GM12878 (cell line): ENCODE measurements around the gene ADGRV1. TPM values are rescaled to one million over a fixed set of nuclear protein-coding genes. Genes with fewer than 3 reads are reported as not detected.

ENCODE experiments used
- ATAC-seq: fragments of 200-7000 bp; cut with Tn5 transposase; 3 replicates; pipeline ENCODE4 v1.9.1; 2020; ENCODE audit warnings: mild to moderate bottlenecking, moderate library complexity
- BruUV-seq: library from RNA; stranded (reverse); fragments of 400-500 nt; replicated peaks from 2 replicates; lab custom pipeline; 2021; lab: Mats Ljungman, UMichigan
- CTCF ChIA-PET: fragments of 300-600 bp; sonication (Branson Sonifier 250); formaldehyde crosslinking; extraction: SDS; loops from one replicate; lab custom pipeline; 2021; ENCODE audit warnings: inconsistent platforms; lab: Yijun Ruan, JAX
- POLR2A ChIA-PET: fragments of 350-600 bp; formaldehyde crosslinking; extraction: SDS; loops from one replicate; lab custom pipeline; 2021; ENCODE audit warnings: inconsistent platforms; lab: Charles Lee
- RAD21 ChIA-PET: fragments of 300-600 bp; sonication (Branson Sonifier 250); formaldehyde crosslinking; loops from one replicate; lab custom pipeline; 2023; ENCODE audit warnings: antibody characterized with exemption; ENCODE audit not compliant: unreplicated experiment; lab: Charles Lee
- SMC1A ChIA-PET: fragments of 300-600 bp; sonication (Branson Sonifier 250); formaldehyde crosslinking; loops from one replicate; lab custom pipeline; 2023; ENCODE audit not compliant: unreplicated experiment, uncharacterized antibody; lab: Charles Lee
- DNase-seq: peaks from one replicate; pipeline ENCODE4 v3.0.0-alpha.2; 2011; ENCODE audit warnings: low read depth, low spot score
- FAIRE-seq: peaks from 3 replicates; lab custom pipeline; 2011; peaks lifted over from hg19 to GRCh38; lab: Jason Lieb, UNC
- H2AFZ ChIP-seq: 2 replicates; pipeline ENCODE4 v1.6.0; 2011; ENCODE audit warnings: low read depth, low read length, control low read depth; ENCODE audit not compliant: control insufficient read depth
- H3K27ac ChIP-seq: 2 replicates; pipeline ENCODE4 v1.5.1; 2011; ENCODE audit warnings: control low read depth; ENCODE audit not compliant: control insufficient read depth, insufficient read depth
- H3K27me3 ChIP-seq, 2 experiments: replicated peaks in 1 of 2; 2 replicates each; pipeline versions ENCODE4 v1.6.0 to v1.6.1; 2011; ENCODE audit warnings: low read length in 1 of 2; ENCODE audit not compliant: control insufficient read depth in 2 of 2, insufficient read depth in 2 of 2
- H3K36me3 ChIP-seq, 2 experiments: 2 replicates each; pipeline ENCODE4 v1.5.1; 2011; ENCODE audit warnings: low read length in 1 of 2; ENCODE audit not compliant: control insufficient read depth in 2 of 2, insufficient read depth in 2 of 2
- H3K4me1 ChIP-seq: 2 replicates; pipeline ENCODE4 v1.6.1; 2011; ENCODE audit warnings: mild to moderate bottlenecking, low read length, moderate library complexity, mixed read lengths; ENCODE audit not compliant: control insufficient read depth, insufficient read depth
- H3K4me2 ChIP-seq: 2 replicates; pipeline ENCODE4 v1.6.0; 2011; ENCODE audit warnings: control low read depth; ENCODE audit not compliant: control insufficient read depth, insufficient read depth
- H3K4me3 ChIP-seq: fragments of 200-600 bp; sonication (generic); 2 replicates; pipeline ENCODE4 v1.5.1; 2016
- H3K79me2 ChIP-seq: 2 replicates; pipeline ENCODE4 v1.6.0; 2011; ENCODE audit warnings: low read length; ENCODE audit not compliant: control insufficient read depth, insufficient read depth
- H3K9ac ChIP-seq: 2 replicates; pipeline ENCODE4 v1.8.0; 2011; ENCODE audit warnings: low read length, control low read depth, mixed read lengths; ENCODE audit not compliant: control insufficient read depth, insufficient read depth
- H3K9me3 ChIP-seq: replicated peaks from 3 replicates; pipeline ENCODE4 v1.5.1; 2011; ENCODE audit warnings: mild to moderate bottlenecking, low read length; ENCODE audit not compliant: control insufficient read depth, insufficient read depth
- H4K20me1 ChIP-seq: 2 replicates; pipeline ENCODE4 v1.6.0; 2011; ENCODE audit not compliant: control insufficient read depth, insufficient read depth
- BCL3 ChIP-seq: IDR thresholded peaks from 2 replicates; pipeline ENCODE4 v1.6.1; 2011; ENCODE audit warnings: borderline replicate concordance, low read depth, mild to moderate bottlenecking, moderate library complexity, low read length; ENCODE audit not compliant: insufficient read depth, poor library complexity, severe bottlenecking
- CHD1 ChIP-seq: IDR thresholded peaks from 2 replicates; pipeline ENCODE4 v1.6.1; 2012; ENCODE audit warnings: low read depth, low read length, improper control_type of control experiment
- MAX ChIP-seq: IDR thresholded peaks from 2 replicates; pipeline ENCODE4 v1.6.1; 2012; ENCODE audit warnings: low read depth, low read length, improper control_type of control experiment
- MLLT1 ChIP-seq: fragments of 450-650 bp; IDR thresholded peaks from 2 replicates; pipeline ENCODE4 v1.6.1; 2016; ENCODE audit warnings: mild to moderate bottlenecking
- RFX5 ChIP-seq: IDR thresholded peaks from 2 replicates; pipeline ENCODE4 v1.6.1; 2011; ENCODE audit warnings: low read depth, low read length, improper control_type of control experiment
- ZBTB33 ChIP-seq: fragments of 450-650 bp; IDR thresholded peaks from 2 replicates; pipeline ENCODE4 v1.6.1; 2017; ENCODE audit warnings: mild to moderate bottlenecking
- WGBS: methylation state at CpG from one replicate; pipeline ENCODE4 v1.1.6; 2016; ENCODE audit warnings: low lambda C conversion rate; ENCODE audit not compliant: insufficient replicate concordance, insufficient coverage; ENCODE audit errors: missing lambda C conversion rate; 5-methylcytosine and 5-hydroxymethylcytosine counted together
- in situ Hi-C: fragments of 300-500 bp; cut with MboI; formaldehyde crosslinking; loops from 9 replicates; pipeline ENCODE4 v1.14.3; 2018; ENCODE audit warnings: mixed read lengths
- intact Hi-C: fragments of 100-400 bp; cut with micrococcal nuclease; formaldehyde crosslinking; loops from one replicate; pipeline ENCODE4 v1.14.2; 2022; ENCODE audit not compliant: unreplicated experiment
- polyA plus RNA-seq, 11 experiments: library from polyadenylated mRNA; depleted of rRNA in 4 of 11; unstranded in 6 of 11; stranded (reverse) in 5 of 11; fragments of >200 nt; fragmentation: Nextera tagmentation in 4 of 11; fragmentation: Illumina TruSeq in 1 of 11; extraction: Ambion mirVana in 4 of 11; extraction: Trizol in 1 of 11; gene quantifications; 1 replicate in 1 of 11; 2 replicates in 10 of 11; pipeline versions ENCODE4 v1.2.1 to v1.2.3, GENCODE V29; 2011 to 2016; ENCODE audit warnings: inconsistent platforms in 2 of 11, missing spikeins in 2 of 11, low read depth in 1 of 11
- total RNA-seq, 4 experiments: library from RNA; depleted of rRNA in 3 of 4; stranded (reverse); fragments of >200 nt in 3 of 4; fragmentation: Illumina TruSeq in 1 of 4; extraction: Trizol in 1 of 4; gene quantifications; 2 replicates each; pipeline versions ENCODE4 v1.2.1 to v1.2.3, GENCODE V29; 2013 to 2021

ADGRV1 gene
- total and polyA plus RNA-seq, 10 of the 15 experiments (the other 5 are each of a cell fraction or from before 2014, with no cell fraction given): 0.04 to 8.1 (median 0.16) TPM; not detected in 1

GRCh38 chr5:90638878-90639277 lies 80.3 kb downstream of the ADGRV1 start:
- FAIRE-seq (no peak), DNase-seq (no peak)
- ChIA-PET CTCF (no interaction called here), RAD21 (no interaction called here), POLR2A (no interaction called here), SMC1A (no interaction called here)
- no peaks in the 10 kb centered on the region for H3K36me3 ChIP-seq
- intact Hi-C loops (no loop called here), in situ Hi-C loops (no loop called here)
- H4K20me1 ChIP-seq: no peaks in the 10 kb centered on the region
- no peaks in the 10 kb centered on the region; the same call in 2 of the 3 replicates for H3K9me3 ChIP-seq
- BruUV-seq: no TSS peak
- no peak overlapping the region for H3K9ac ChIP-seq
- peak overlapping the region; percentile 19; the same call in 1 of the 2 replicates for H2AFZ ChIP-seq
- H3K4me2 ChIP-seq: no peak overlapping the region
- peaks cover 13% of the 10 kb centered on the region; the same call in 1 of the 2 replicates for H3K4me1 ChIP-seq
- H3K27ac ChIP-seq: peak overlapping the region; percentile 93; the same call in 1 of the 2 replicates
- H3K27me3 ChIP-seq: no peaks in the 10 kb centered on the region
- WGBS: 67% methylated on average over 6 of the region's 6 CpGs
- H3K79me2 ChIP-seq: no peaks in the 10 kb centered on the region; the same call in none of the 2 replicates
- H3K4me3 ChIP-seq: no peak overlapping the region
- TF ChIP-seq MLLT1 (peak; percentile 61; the same call in 1 of the 2 replicates), ZBTB33 (0 out of 2 replicates have a peak, but pooled peaks have one; percentile 30), BCL3 (no peak), RFX5 (no peak), CHD1 (no peak), MAX (no peak)
- TF ChIP-seq, all 136 proteins: peak for 2
- ATAC-seq: no peak
